ENCODE measurements around the gene MAST2.

The MAST2 gene

DNA sequence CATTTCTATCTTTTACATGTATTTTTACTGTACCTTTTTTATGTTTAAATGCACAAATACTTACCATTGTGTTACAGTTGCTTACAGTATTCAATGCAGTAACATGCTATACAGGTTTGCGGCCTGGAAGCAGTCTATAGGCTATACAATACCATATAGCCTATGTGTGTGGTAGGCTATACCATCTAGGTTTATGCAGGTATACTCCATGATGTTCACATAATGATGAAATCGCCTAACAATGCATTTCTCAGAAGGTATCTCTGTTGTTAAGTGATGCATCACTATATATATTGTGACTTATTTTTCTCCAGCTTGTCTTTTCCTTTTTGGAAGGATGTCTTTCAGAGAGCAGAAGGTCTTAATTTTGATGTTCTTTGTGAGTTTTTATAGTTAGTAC, 103.5 kb downstream of the MAST2 start:
- Histone ChIP-seq H3K27ac (ENCODE audit: low read length) (no peak overlapping the region), H3K9me3 (ENCODE audit: control insufficient read depth in 1 of 2, low read length in 2 of 2) (no peaks in the 10 kb centered on the region), H3K4me1 (ENCODE audit: control insufficient read depth in 1 of 2, insufficient read depth in 2 of 2, low read length in 2 of 2) (peaks cover 0 to 10% of the 10 kb centered on the region in 2 donors), H3K36me3 (ENCODE audit: control insufficient read depth in 1 of 2, insufficient read depth in 2 of 2, low read length in 2 of 2) (no peaks in the 10 kb centered on the region), H3K4me3 (ENCODE audit: low read depth in 1 of 2, low read length in 2 of 2) (no peak overlapping the region), H3K27me3 (ENCODE audit: low read depth, low read length) (no peaks in the 10 kb centered on the region)

DNA sequence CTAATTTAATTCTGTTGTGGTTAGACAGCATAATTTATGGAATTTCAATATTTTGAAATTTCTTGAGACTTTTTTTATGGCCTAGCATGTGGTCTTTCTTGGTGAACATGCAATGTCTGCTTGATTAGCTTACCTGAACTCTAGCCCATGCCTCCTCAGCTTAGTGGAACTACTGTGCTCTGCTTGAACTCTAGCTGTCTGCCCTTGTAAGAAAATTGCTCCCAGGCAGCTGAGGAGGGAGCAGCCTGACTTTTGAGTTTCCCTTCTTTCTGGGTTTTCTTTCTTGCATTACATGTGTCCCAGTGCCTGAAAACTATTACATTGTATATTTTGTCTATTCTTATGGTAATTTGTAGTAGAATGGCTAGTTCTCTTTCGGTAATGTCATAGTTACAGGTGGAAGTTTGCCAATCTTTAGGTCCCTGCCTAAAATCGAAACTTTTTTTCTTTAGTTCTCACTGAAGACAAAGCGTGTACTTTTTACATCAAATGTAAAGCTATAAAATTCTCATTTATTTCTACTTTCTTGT, 105.3 kb downstream of the MAST2 start:
- Histone ChIP-seq H3K4me1 (ENCODE audit: control insufficient read depth in 1 of 2, insufficient read depth in 2 of 2, low read length in 2 of 2) (peaks cover 6 to 24% of the 10 kb centered on the region in 2 donors), H3K27me3 (ENCODE audit: low read depth, low read length) (no peaks in the 10 kb centered on the region), H3K36me3 (ENCODE audit: control insufficient read depth in 1 of 2, insufficient read depth in 2 of 2, low read length in 2 of 2) (no peaks in the 10 kb centered on the region), H3K9me3 (ENCODE audit: control insufficient read depth in 1 of 2, low read length in 2 of 2) (no peaks in the 10 kb centered on the region), H3K27ac (ENCODE audit: low read length) (no peak overlapping the region), H3K4me3 (ENCODE audit: low read depth in 1 of 2, low read length in 2 of 2) (no peak overlapping the region)

DNA sequence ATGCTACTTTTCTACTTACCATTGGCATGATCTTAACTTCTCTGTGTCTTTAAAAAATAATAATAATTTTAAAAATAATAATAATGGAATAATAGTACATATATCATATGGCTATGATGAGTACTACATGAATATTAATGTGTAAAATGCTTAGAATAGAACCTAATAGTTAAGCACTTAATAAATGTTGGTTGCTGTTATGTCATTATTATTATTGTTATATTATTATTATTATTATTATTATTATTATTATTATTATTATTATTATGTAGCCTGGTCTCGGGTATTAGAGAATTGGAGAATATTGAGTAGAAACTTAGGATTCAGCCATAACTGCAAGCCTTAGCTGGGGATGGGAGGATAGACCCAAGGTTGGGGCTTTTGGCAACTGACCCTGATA, 108.2 kb downstream of the MAST2 start:
- Histone ChIP-seq H3K4me3 (ENCODE audit: low read depth in 1 of 2, low read length in 2 of 2) (no peak overlapping the region), H3K36me3 (ENCODE audit: control insufficient read depth in 1 of 2, insufficient read depth in 2 of 2, low read length in 2 of 2) (no peaks in the 10 kb centered on the region), H3K4me1 (ENCODE audit: control insufficient read depth in 1 of 2, insufficient read depth in 2 of 2, low read length in 2 of 2) (peaks cover 6 to 32% of the 10 kb centered on the region in 2 donors), H3K27me3 (ENCODE audit: low read depth, low read length) (no peaks in the 10 kb centered on the region), H3K27ac (ENCODE audit: low read length) (no peak overlapping the region), H3K9me3 (ENCODE audit: control insufficient read depth in 1 of 2, low read length in 2 of 2) (no peaks in the 10 kb centered on the region)

DNA sequence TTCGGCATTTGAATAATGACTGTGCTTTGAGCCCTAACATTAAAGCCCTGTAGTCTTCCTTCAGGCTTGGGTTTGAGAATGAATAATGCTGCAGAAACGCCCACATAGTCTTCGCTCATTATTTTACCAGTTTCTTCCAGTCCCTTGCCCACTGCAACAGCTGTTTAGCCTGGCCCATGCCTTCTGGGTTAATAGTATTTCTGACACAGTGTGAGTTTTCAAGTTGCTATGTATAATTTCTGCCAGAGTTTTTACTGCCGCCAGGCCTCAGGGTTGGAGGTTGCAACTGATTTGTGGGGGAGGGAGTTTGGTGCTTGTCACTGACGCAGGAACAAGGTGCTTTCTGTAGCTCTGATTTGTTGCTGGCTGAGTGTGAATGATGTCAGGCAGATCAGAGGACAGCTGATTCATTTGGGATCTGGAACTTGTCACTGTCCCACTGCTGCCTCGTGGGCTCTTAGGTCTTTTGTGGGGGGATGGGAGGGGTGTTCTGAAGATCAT, 109.8 kb downstream of the MAST2 start:
- Histone ChIP-seq H3K36me3 (ENCODE audit: control insufficient read depth in 1 of 2, insufficient read depth in 2 of 2, low read length in 2 of 2) (no peaks in the 10 kb centered on the region), H3K4me3 (ENCODE audit: low read depth in 1 of 2, low read length in 2 of 2) (peak overlapping the region; percentile 7 to 28), H3K4me1 (ENCODE audit: control insufficient read depth in 1 of 2, insufficient read depth in 2 of 2, low read length in 2 of 2) (peaks cover 6 to 32% of the 10 kb centered on the region in 2 donors), H3K27ac (ENCODE audit: low read length) (peak overlapping the region; percentile 84), H3K9me3 (ENCODE audit: control insufficient read depth in 1 of 2, low read length in 2 of 2) (no peaks in the 10 kb centered on the region), H3K27me3 (ENCODE audit: low read depth, low read length) (no peaks in the 10 kb centered on the region)

DNA sequence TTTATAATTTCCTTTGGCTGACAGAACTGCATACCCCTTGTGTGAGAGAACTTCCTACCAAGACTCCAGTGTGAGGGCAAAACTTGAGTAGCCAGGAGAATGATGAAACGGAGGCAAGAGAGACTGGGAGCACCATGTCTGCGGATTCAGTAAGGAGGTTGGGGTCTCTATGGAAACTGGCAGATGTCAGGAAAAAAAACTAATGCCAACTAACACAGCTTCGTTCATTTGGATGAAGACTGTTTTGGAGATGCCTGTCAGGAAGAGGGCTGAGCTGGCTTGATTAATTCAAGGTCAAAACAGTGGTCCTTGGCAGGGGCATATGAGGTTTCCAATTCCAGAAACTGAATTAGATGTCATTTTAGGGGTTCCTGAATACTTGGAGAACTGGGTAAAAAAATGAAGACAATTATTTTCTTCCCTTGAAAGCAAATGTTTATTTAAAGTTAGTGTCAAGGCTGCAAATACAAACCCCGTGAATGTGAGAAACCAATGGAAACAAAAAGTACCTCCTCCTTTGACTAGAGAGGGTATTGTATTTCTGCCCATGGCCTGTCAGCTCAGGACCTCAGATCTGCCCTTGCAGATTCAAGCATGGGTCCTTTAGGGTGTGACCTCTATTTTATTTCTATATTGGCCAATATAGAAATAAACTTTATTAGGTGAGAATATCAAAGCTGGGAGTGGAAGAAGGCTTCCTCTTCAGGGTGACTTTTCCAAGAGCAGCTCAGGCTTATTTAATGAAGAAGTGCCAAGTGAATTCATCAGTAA, 110.5 kb downstream of the MAST2 start:
- no peaks in the 10 kb centered on the region for H3K36me3 ChIP-seq (ENCODE audit: control insufficient read depth in 1 of 2, insufficient read depth in 2 of 2, low read length in 2 of 2)
- no peaks in the 10 kb centered on the region for H3K9me3 ChIP-seq (ENCODE audit: control insufficient read depth in 1 of 2, low read length in 2 of 2)
- peak overlapping the region; percentile 24 to 28 for H3K4me3 ChIP-seq (ENCODE audit: low read depth in 1 of 2, low read length in 2 of 2)
- H3K27ac ChIP-seq (ENCODE audit: low read length): peak overlapping the region; percentile 84
- H3K4me1 ChIP-seq (ENCODE audit: control insufficient read depth in 1 of 2, insufficient read depth in 2 of 2, low read length in 2 of 2): peaks cover 6 to 32% of the 10 kb centered on the region in 2 donors
- no peaks in the 10 kb centered on the region for H3K27me3 ChIP-seq (ENCODE audit: low read depth, low read length)

DNA sequence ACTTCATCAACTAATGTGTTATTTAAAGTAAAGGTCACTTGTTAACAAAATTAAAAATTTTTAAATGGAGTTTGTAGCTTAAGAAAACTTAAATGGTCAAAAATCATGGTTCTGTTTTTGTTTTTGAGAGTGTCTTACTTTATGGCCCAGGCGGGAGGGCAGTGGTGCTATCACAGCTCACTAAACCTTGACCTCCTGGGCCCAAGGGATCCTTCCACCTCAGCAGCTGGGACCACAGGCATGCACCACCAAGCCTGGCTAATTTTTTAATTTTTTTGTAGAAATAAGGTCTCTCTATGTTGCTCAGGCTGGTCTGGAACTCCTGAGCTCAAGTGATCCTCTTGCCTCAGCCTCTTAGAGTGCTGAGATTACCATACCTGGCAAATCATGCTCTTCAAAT, 111.4 kb downstream of the MAST2 start:
- H3K36me3 ChIP-seq (ENCODE audit: control insufficient read depth in 1 of 2, insufficient read depth in 2 of 2, low read length in 2 of 2): no peaks in the 10 kb centered on the region
- peaks cover 6 to 32% of the 10 kb centered on the region in 2 donors for H3K4me1 ChIP-seq (ENCODE audit: control insufficient read depth in 1 of 2, insufficient read depth in 2 of 2, low read length in 2 of 2)
- no peak overlapping the region for H3K4me3 ChIP-seq (ENCODE audit: low read depth in 1 of 2, low read length in 2 of 2)
- H3K27ac ChIP-seq (ENCODE audit: low read length): no peak overlapping the region
- no peaks in the 10 kb centered on the region for H3K27me3 ChIP-seq (ENCODE audit: low read depth, low read length)
- H3K9me3 ChIP-seq (ENCODE audit: control insufficient read depth in 1 of 2, low read length in 2 of 2): no peaks in the 10 kb centered on the region

DNA sequence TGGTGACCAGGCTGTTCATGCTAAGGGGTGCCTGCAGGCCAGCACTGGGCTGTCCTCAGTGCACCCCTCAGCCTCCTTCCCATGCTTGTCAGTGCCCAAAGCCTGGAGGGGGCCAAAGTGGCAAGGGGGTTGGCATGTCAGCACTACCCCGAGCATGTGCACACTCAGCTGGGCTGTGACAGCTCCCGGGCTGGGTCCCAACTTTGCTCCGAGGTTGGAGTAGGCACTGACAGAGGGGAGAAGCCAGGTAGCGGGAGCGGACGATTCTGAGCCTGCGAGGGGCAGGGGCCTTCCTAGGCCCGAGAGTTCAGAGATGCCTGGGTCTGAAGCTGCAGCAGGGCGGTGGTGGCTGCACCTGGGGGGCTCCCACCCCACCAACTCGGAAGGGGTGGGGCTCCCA, 119.0 kb downstream of the MAST2 start:
- Histone ChIP-seq H3K9me3 (ENCODE audit: control insufficient read depth in 1 of 2, low read length in 2 of 2) (no peaks in the 10 kb centered on the region), H3K4me1 (ENCODE audit: control insufficient read depth in 1 of 2, insufficient read depth in 2 of 2, low read length in 2 of 2) (no peaks in the 10 kb centered on the region), H3K36me3 (ENCODE audit: control insufficient read depth in 1 of 2, insufficient read depth in 2 of 2, low read length in 2 of 2) (no peaks in the 10 kb centered on the region), H3K27me3 (ENCODE audit: low read depth, low read length) (no peaks in the 10 kb centered on the region), H3K27ac (ENCODE audit: low read length) (no peak overlapping the region), H3K4me3 (ENCODE audit: low read depth in 1 of 2, low read length in 2 of 2) (no peak overlapping the region)

DNA sequence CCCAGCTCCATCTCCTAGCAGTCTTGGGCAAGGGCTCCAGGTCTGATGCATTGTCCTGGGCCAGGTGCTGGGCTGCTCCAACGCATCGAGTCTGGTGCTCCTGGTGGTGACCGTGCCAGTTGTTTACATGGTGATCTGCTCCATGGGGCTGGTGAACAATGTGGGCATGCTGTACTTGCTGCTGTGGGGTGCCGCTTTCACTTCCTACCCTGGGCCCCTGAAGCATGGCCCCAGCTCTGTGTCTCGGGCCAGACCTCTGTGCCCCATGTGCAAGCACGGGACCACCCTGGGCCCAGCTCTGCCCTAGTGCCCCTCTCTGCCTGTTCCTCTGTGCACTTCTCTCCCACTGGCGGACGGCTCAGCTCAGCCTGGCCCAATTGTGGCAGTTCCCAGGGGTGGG, 119.4 kb downstream of the MAST2 start:
- H3K27me3 ChIP-seq (ENCODE audit: low read depth, low read length): no peaks in the 10 kb centered on the region
- H3K27ac ChIP-seq (ENCODE audit: low read length): no peak overlapping the region
- no peaks in the 10 kb centered on the region for H3K4me1 ChIP-seq (ENCODE audit: control insufficient read depth in 1 of 2, insufficient read depth in 2 of 2, low read length in 2 of 2)
- no peaks in the 10 kb centered on the region for H3K9me3 ChIP-seq (ENCODE audit: control insufficient read depth in 1 of 2, low read length in 2 of 2)
- H3K4me3 ChIP-seq (ENCODE audit: low read depth in 1 of 2, low read length in 2 of 2): no peak overlapping the region
- H3K36me3 ChIP-seq (ENCODE audit: control insufficient read depth in 1 of 2, insufficient read depth in 2 of 2, low read length in 2 of 2): no peaks in the 10 kb centered on the region

DNA sequence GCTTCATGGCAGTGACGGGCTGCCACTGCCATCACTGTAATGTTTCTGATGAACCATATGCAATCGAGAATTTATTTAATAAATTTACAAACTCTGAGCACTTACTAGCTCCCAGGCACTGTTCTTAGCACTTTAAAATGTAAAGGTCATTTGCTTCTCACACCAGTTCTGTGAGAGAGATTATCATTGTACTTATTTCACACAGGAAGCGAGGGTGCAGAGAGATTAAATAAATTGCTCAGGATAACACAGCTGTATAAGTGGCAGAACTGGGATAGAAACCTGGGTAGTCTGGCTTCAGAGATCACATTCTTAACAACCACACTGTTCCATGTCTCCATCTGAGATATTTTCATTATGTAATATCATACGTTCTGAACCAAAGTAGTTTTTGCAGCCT, 119.9 kb downstream of the MAST2 start:
- Histone ChIP-seq H3K27me3 (ENCODE audit: low read depth, low read length) (no peaks in the 10 kb centered on the region), H3K4me1 (ENCODE audit: control insufficient read depth in 1 of 2, insufficient read depth in 2 of 2, low read length in 2 of 2) (no peaks in the 10 kb centered on the region), H3K36me3 (ENCODE audit: control insufficient read depth in 1 of 2, insufficient read depth in 2 of 2, low read length in 2 of 2) (no peaks in the 10 kb centered on the region), H3K27ac (ENCODE audit: low read length) (no peak overlapping the region), H3K9me3 (ENCODE audit: control insufficient read depth in 1 of 2, low read length in 2 of 2) (no peaks in the 10 kb centered on the region), H3K4me3 (ENCODE audit: low read depth in 1 of 2, low read length in 2 of 2) (no peak overlapping the region)

DNA sequence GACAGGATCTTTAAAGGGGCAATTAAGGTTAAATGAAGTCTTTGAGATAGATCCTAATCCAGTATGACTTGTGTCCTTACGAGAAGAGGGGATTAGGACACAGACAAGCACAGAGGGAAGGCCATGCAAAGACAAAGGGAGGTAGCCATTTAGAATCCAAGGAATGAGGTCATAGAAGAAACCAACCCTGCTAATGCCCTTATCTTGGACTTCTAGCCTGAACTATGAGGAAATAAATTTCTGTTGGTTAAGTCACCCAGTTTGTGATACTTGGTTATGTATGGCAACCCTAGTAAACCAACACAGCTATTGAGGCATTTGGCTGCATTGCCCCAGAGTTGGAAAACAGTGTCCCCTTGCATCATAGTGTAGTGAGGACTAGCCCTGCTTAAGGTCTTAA, 121.3 kb downstream of the MAST2 start:
- no peaks in the 10 kb centered on the region for H3K9me3 ChIP-seq (ENCODE audit: control insufficient read depth in 1 of 2, low read length in 2 of 2)
- no peak overlapping the region for H3K27ac ChIP-seq (ENCODE audit: low read length)
- H3K27me3 ChIP-seq (ENCODE audit: low read depth, low read length): no peaks in the 10 kb centered on the region
- H3K36me3 ChIP-seq (ENCODE audit: control insufficient read depth in 1 of 2, insufficient read depth in 2 of 2, low read length in 2 of 2): no peaks in the 10 kb centered on the region
- no peak overlapping the region for H3K4me3 ChIP-seq (ENCODE audit: low read depth in 1 of 2, low read length in 2 of 2)
- peaks cover 0 to 8% of the 10 kb centered on the region in 2 donors for H3K4me1 ChIP-seq (ENCODE audit: control insufficient read depth in 1 of 2, insufficient read depth in 2 of 2, low read length in 2 of 2)

DNA sequence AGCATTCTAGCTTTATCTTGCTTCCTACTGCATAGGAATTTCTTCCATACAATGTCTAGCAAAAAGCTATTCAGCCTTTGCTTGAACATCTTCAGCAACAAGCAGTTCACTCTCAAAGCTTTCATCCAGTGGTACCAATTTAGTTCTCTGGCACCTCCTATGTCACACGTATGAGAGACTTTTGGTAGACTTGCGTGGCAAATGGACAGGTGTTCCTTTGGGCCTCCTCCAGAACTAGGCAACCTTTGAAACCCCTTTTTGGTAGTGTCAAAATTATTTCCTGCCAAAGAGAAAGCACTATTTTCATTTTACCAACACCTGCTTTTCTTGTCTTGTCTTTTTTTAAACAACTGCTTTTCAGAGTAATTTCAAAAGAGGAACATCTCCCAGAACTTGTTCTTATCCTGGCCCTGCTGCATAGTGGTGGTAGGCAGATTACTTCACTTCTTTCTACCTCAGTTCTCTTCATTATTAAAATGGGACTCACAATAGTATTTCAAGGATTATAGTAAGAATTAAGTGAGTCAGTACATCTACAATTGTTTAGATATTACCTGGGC, 122.4 kb downstream of the MAST2 start:
- Histone ChIP-seq H3K36me3 (ENCODE audit: control insufficient read depth in 1 of 2, insufficient read depth in 2 of 2, low read length in 2 of 2) (no peaks in the 10 kb centered on the region), H3K9me3 (ENCODE audit: control insufficient read depth in 1 of 2, low read length in 2 of 2) (no peaks in the 10 kb centered on the region), H3K4me3 (ENCODE audit: low read depth in 1 of 2, low read length in 2 of 2) (no peak overlapping the region), H3K27me3 (ENCODE audit: low read depth, low read length) (no peaks in the 10 kb centered on the region), H3K4me1 (ENCODE audit: control insufficient read depth in 1 of 2, insufficient read depth in 2 of 2, low read length in 2 of 2) (peaks cover 0 to 8% of the 10 kb centered on the region in 2 donors), H3K27ac (ENCODE audit: low read length) (no peak overlapping the region)

Measured in muscle layer of duodenum (tissue), 2 donors.